ENCODE results near the gene GPRC5C.

DNA sequence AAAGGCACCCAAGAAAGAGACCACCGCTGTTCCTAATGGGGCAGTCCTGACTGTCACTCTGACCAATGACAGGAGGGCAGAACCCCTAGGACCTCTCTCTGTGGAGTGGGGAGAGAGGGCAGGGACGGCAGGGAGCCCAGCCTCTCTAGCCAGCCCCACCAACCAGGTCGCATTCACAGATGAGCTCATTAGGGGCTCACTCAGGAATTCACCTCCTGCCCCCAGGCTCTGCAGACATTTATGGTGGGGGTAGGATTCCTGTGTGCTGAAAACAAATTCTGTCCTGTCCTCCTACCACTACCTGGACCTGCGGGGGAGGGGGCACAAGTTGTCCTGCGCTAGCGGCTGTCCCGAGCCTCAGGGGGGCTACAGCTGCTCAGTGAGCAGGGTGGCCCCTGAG, 27.7 kb upstream of the GPRC5C start:
- TF ChIP-seq, protein P1, sequence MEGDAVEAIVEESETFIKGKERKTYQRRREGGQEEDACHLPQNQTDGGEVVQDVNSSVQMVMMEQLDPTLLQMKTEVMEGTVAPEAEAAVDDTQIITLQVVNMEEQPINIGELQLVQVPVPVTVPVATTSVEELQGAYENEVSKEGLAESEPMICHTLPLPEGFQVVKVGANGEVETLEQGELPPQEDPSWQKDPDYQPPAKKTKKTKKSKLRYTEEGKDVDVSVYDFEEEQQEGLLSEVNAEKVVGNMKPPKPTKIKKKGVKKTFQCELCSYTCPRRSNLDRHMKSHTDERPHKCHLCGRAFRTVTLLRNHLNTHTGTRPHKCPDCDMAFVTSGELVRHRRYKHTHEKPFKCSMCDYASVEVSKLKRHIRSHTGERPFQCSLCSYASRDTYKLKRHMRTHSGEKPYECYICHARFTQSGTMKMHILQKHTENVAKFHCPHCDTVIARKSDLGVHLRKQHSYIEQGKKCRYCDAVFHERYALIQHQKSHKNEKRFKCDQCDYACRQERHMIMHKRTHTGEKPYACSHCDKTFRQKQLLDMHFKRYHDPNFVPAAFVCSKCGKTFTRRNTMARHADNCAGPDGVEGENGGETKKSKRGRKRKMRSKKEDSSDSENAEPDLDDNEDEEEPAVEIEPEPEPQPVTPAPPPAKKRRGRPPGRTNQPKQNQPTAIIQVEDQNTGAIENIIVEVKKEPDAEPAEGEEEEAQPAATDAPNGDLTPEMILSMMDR (IDR thresholded peaks at IDR 0.05): no peak
- no peak for TF ChIP-seq POLR2A (IDR thresholded peaks at IDR 0.05)
- TF ChIP-seq POLR2AphosphoS5 (IDR thresholded peaks at IDR 0.05): no peak
